ENCODE measurements around the gene COASY.

The COASY gene

GRCh38 chr17:42578282-42578869, 16.4 kb downstream of the COASY start:
- peak; percentile 84 for DNase-seq

- DNase-seq, result no peak
Measured at GRCh38 chr17:42579794-42580551, 18.0 kb downstream of the COASY start.

- no peak for DNase-seq
Measured at GRCh38 chr17:42581744-42582270, 19.9 kb downstream of the COASY start.

- DNase-seq, result no peak
Measured at GRCh38 chr17:42584880-42585279, 22.9 kb downstream of the COASY start.

GRCh38 chr17:42585353-42585752, 23.4 kb downstream of the COASY start:
- DNase-seq, result no peak

- no peak for DNase-seq
Measured at GRCh38 chr17:42586514-42587230, 24.7 kb downstream of the COASY start.

- no peak for DNase-seq
Measured at GRCh38 chr17:42590886-42591285, 28.9 kb downstream of the COASY start.

- no peak for DNase-seq
Measured at GRCh38 chr17:42591411-42591810, 29.5 kb downstream of the COASY start.

- no peak for DNase-seq
Measured at GRCh38 chr17:42596386-42596785, 34.4 kb downstream of the COASY start.

GRCh38 chr17:42598905-42599304, 37.0 kb downstream of the COASY start:
- no peak for DNase-seq

GRCh38 chr17:42603318-42603717, 41.4 kb downstream of the COASY start:
- no peak for DNase-seq

- no peak for DNase-seq
Measured at GRCh38 chr17:42607769-42608168, 45.8 kb downstream of the COASY start.

GRCh38 chr17:42608305-42609181, 46.6 kb downstream of the COASY start:
- peak; percentile 38 for DNase-seq

- DNase-seq, result peak; percentile 100
Measured at GRCh38 chr17:42609182-42609813, 47.4 kb downstream of the COASY start, which contains the start of the genes RETREG3 and TUBG1. Gene RETREG3 (minus strand): TSS chr17:42609374. CDS start chr17:42609324, 50 bp downstream. Gene TUBG1 (plus strand): TSS chr17:42609683. CDS start chr17:42609738, 55 bp downstream.

- peak; percentile 18 for DNase-seq
Measured at GRCh38 chr17:42609814-42610801, 48.2 kb downstream of the COASY start.

- no peak for DNase-seq
Measured at GRCh38 chr17:42612013-42612412, 50.1 kb downstream of the COASY start.

GRCh38 chr17:42613699-42614295, 51.8 kb downstream of the COASY start:
- no peak for DNase-seq
